DND-41 (cell line): ENCODE measurements around the gene SLC35F3.

Experiments used
- ATAC-seq: fragments of 200-7000 bp; cut with Tn5 transposase; 3 replicates; pipeline ENCODE4 v1.9.1; 2021; ENCODE audit warnings: low read depth; ENCODE audit not compliant: insufficient read depth
- DNase-seq: peaks from one replicate; pipeline ENCODE4 v3.0.0-alpha.2; 2020
- H2AFZ ChIP-seq: 2 replicates; pipeline ENCODE4 v1.6.0; 2012; ENCODE audit warnings: low read depth, low read length
- H3K27ac ChIP-seq: 2 replicates; pipeline ENCODE4 v1.5.1; 2012; ENCODE audit warnings: low read length, inconsistent platforms
- H3K27me3 ChIP-seq: fragments of 200-600 bp; sonication (generic); 2 replicates; pipeline ENCODE4 v1.6.0; 2012; ENCODE audit warnings: low read length, mild to moderate bottlenecking, inconsistent platforms; ENCODE audit not compliant: insufficient read depth, poor library complexity
- H3K36me3 ChIP-seq: 2 replicates; pipeline ENCODE4 v1.5.1; 2012; ENCODE audit warnings: low read length, inconsistent platforms; ENCODE audit not compliant: insufficient read depth
- H3K4me1 ChIP-seq: 2 replicates; pipeline ENCODE4 v1.5.1; 2012; ENCODE audit warnings: mild to moderate bottlenecking, low read length; ENCODE audit not compliant: insufficient read depth
- H3K4me2 ChIP-seq: 2 replicates; pipeline ENCODE4 v1.6.0; 2012; ENCODE audit warnings: mild to moderate bottlenecking, moderate library complexity, low read length, inconsistent platforms; ENCODE audit not compliant: insufficient read depth
- H3K4me3 ChIP-seq, 2 experiments: fragments of 200-600 bp in 1 of 2; shearing (Covaris generic) in 1 of 2; 2 replicates each; pipeline ENCODE4 v1.5.1; 2012 to 2016; ENCODE audit warnings: inconsistent platforms in 2 of 2, low read length in 2 of 2, mild to moderate bottlenecking in 2 of 2, low read depth in 1 of 2, moderate library complexity in 1 of 2
- H3K79me2 ChIP-seq: 2 replicates; pipeline ENCODE4 v1.6.0; 2012; ENCODE audit warnings: low read length, inconsistent platforms; ENCODE audit not compliant: insufficient read depth
- H3K9ac ChIP-seq: 2 replicates; pipeline ENCODE4 v1.6.0; 2012; ENCODE audit warnings: low read depth, mild to moderate bottlenecking, inconsistent platforms, low read length, moderate library complexity
- H3K9me3 ChIP-seq: 2 replicates; pipeline ENCODE4 v1.5.1; 2012; ENCODE audit warnings: low read length, moderate library complexity, mild to moderate bottlenecking, inconsistent platforms; ENCODE audit not compliant: insufficient read depth, severe bottlenecking
- H4K20me1 ChIP-seq: 2 replicates; pipeline ENCODE4 v1.6.0; 2012; ENCODE audit warnings: low read length; ENCODE audit not compliant: insufficient read depth
- EZH2 ChIP-seq: IDR thresholded peaks from 3 replicates; pipeline ENCODE4 v1.6.1; 2012; ENCODE audit warnings: borderline replicate concordance, low read depth, mild to moderate bottlenecking, moderate library complexity, low read length, inconsistent platforms; ENCODE audit not compliant: severe bottlenecking
- TF ChIP-seq, protein P1 (sequence below): IDR thresholded peaks from 2 replicates; pipeline ENCODE4 v1.5.1; 2012; ENCODE audit warnings: borderline replicate concordance, low read length, moderate library complexity, mild to moderate bottlenecking; ENCODE audit not compliant: poor library complexity, severe bottlenecking; ENCODE audit errors: extremely low read depth

SLC35F3 gene

DNA sequence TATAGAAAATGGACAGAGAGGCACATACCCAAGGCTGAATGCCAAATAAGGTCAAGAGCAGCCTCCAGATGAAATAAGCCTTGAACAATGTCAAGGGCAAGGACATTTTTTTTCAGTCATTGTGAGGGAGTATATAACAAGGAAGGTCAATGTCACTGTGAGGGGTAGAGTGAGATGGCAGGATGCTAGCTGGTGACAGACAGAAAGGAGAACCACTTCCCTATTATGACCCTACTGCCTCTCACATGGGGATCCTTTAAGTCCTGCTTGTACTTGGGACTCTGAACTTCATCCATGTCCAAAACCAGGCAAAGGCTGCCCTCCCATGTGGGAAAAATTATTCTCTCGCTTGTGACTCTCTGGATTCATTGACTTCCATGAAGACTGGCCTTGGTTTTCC, 349.3 kb downstream of the SLC35F3 start:
- TF ChIP-seq, protein P1, sequence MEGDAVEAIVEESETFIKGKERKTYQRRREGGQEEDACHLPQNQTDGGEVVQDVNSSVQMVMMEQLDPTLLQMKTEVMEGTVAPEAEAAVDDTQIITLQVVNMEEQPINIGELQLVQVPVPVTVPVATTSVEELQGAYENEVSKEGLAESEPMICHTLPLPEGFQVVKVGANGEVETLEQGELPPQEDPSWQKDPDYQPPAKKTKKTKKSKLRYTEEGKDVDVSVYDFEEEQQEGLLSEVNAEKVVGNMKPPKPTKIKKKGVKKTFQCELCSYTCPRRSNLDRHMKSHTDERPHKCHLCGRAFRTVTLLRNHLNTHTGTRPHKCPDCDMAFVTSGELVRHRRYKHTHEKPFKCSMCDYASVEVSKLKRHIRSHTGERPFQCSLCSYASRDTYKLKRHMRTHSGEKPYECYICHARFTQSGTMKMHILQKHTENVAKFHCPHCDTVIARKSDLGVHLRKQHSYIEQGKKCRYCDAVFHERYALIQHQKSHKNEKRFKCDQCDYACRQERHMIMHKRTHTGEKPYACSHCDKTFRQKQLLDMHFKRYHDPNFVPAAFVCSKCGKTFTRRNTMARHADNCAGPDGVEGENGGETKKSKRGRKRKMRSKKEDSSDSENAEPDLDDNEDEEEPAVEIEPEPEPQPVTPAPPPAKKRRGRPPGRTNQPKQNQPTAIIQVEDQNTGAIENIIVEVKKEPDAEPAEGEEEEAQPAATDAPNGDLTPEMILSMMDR: no peak
- TF ChIP-seq EZH2: no peak
- Histone ChIP-seq H2AFZ (no peak overlapping the region), H3K9ac (no peak overlapping the region), H3K4me1 (no peaks in the 10 kb centered on the region), H3K27me3 (no peaks in the 10 kb centered on the region), H3K79me2 (no peaks in the 10 kb centered on the region), H3K9me3 (no peaks in the 10 kb centered on the region), H4K20me1 (no peaks in the 10 kb centered on the region), H3K4me2 (no peak overlapping the region), H3K36me3 (no peaks in the 10 kb centered on the region), H3K27ac (no peak overlapping the region), H3K4me3 (no peak overlapping the region)
- ATAC-seq (no peak), DNase-seq (no peak)

DNA sequence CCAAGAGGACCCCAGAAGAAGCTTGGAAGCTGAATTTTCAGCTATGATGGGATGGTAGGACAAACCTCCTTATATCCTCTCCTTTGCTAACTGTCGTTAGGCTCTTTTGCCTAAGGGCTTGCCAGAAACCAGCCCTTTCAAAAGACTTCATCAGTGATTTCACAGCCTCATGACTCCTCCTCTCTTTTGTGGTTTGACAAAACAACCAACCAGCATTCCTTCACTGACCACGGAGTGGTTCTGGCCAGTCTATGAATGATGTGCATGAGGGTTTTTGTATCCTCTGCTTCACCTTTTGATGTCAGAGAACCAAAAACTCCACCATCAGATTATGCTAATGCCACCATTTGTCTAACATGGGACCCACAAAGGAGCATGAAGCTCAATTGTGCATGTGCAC, 351.9 kb downstream of the SLC35F3 start:
- H2AFZ ChIP-seq: no peak overlapping the region
- DNase-seq: peak; percentile 23

DNA sequence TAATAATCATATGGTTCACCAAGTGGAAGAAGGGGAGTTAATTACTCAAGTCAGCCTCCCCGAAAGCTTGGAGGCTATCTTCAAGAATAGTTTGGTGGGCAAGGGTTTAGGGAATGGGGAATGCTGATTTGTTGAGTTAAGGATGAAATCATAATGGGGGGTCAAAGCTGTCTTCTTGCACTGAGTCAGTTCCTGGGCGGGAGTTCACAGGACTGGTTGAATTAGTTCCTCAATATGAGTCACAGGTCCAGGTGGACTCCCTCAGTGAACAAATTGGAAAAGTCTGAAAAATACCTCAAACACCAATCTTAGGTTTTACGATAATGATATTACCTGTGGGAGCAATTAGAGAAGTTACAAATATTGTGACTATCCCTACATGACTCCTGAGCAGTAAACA, 353.6 kb downstream of the SLC35F3 start:
- H3K9ac ChIP-seq: no peak overlapping the region
- ATAC-seq (no peak), DNase-seq (no peak)
- H3K36me3 ChIP-seq: no peaks in the 10 kb centered on the region
- no peaks in the 10 kb centered on the region for H3K79me2 ChIP-seq
- TF ChIP-seq EZH2: no peak
- TF ChIP-seq, protein P1: no peak
- no peak overlapping the region for H3K27ac ChIP-seq
- H3K4me1 ChIP-seq: no peaks in the 10 kb centered on the region
- H3K9me3 ChIP-seq: no peaks in the 10 kb centered on the region
- no peak overlapping the region for H3K4me3 ChIP-seq
- no peaks in the 10 kb centered on the region for H4K20me1 ChIP-seq
- no peak overlapping the region for H3K4me2 ChIP-seq
- H2AFZ ChIP-seq: no peak overlapping the region
- H3K27me3 ChIP-seq: no peaks in the 10 kb centered on the region

More for the DNA sequence above, 351.9 kb downstream of the SLC35F3 start:
- Histone ChIP-seq H3K36me3 (no peaks in the 10 kb centered on the region), H3K4me3 (no peak overlapping the region), H3K27me3 (no peaks in the 10 kb centered on the region), H3K9me3 (no peaks in the 10 kb centered on the region), H4K20me1 (no peaks in the 10 kb centered on the region), H3K4me1 (no peaks in the 10 kb centered on the region), H3K9ac (no peak overlapping the region), H3K4me2 (no peak overlapping the region), H3K79me2 (no peaks in the 10 kb centered on the region), H3K27ac (no peak overlapping the region)
- TF ChIP-seq, protein P1: no peak
- no peak for TF ChIP-seq EZH2
- ATAC-seq: peak; percentile 48; the same call in 2 of the 3 replicates

DNA sequence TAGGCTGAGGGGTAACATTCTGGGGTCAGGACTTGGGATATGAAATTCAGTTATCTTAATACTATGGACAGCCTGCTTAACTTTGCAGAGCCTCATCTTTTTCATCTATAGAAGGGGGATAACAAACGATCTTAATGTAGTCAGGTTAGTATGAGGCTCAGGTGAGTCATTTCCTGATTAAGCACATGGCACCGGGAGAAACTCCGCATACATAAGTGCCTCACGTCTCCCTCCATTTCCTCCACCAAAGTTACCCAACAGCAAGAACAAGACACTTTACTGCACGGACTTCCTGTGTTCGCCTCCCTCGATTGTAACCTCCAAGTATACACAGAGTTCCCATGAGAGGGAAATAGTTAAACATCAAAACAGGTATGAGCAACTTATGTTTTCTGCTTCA, 356.1 kb downstream of the SLC35F3 start:
- H3K79me2 ChIP-seq: no peaks in the 10 kb centered on the region
- no peaks in the 10 kb centered on the region for H3K4me1 ChIP-seq
- H3K4me3 ChIP-seq: no peak overlapping the region
- H3K4me2 ChIP-seq: no peak overlapping the region
- ATAC-seq (no peak; the same call in 2 of the 3 replicates), DNase-seq (no peak)
- H3K36me3 ChIP-seq: no peaks in the 10 kb centered on the region
- no peak overlapping the region for H2AFZ ChIP-seq
- H3K9ac ChIP-seq: no peak overlapping the region
- H3K27ac ChIP-seq: no peak overlapping the region
- no peaks in the 10 kb centered on the region for H4K20me1 ChIP-seq
- TF ChIP-seq, protein P1: no peak
- TF ChIP-seq EZH2: no peak
- H3K9me3 ChIP-seq: no peaks in the 10 kb centered on the region
- no peaks in the 10 kb centered on the region for H3K27me3 ChIP-seq
